NCI-H1930 (cell line): Measurements from ENCODE around the gene MYL10.

Experiments
- DNase-seq, 2 experiments: peaks; one replicate each; lab custom pipeline; 2025; lab: John Stamatoyannopoulos, UW

Gene MYL10

DNA sequence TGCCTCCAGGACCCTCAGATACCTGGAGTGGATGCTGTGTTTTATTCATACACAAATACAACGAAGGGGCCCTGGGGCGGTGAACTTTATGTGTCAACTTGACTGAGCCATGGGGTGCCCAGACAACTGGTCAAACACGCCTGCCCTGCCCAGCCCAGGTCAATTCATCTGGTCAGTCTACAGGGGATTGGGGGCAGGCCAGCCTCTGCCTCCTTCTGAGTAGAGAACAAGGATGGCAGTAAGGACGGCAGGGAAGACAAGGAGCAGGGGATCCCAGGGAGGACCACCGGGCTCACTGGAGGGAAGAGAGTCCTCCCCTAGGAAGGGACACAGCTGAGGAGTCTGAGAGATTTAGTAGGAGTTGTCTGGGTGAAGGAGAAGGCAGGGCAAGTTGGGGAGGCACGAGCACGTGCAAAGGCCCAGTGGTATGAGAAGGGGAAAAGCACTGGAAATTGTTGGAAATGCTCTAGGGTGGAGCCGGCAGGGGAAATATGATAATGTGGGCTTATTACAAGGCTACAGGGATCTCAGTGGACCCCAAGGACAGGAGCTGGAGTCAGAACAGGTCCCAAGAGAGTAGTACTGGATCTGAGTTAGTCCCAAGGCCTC, 63.4 kb downstream of the MYL10 start:
- DNase-seq = no peak

DNA sequence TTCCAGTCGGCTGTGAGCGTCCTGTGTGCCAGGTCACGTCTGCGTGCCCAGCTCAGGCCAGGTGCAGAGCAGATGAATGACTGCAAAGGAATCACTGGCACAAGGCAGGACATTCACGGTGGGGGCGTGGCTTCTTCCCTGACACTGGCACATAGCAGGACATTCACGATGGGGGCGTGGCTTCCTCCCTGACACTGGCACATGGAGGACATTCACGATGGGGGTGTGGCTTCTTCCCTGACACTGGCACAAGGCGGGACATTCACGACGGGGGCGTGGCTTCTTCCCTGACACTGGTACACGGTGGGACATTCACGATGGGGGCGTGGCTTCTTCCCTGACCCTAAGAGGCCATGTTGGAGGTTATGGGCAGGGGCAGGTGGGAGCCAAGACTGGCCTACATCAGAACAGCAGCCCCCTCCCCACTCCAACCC, 64.3 kb downstream of the MYL10 start:
- DNase-seq = peak in 1 of 2 experiments; percentile 41

DNA sequence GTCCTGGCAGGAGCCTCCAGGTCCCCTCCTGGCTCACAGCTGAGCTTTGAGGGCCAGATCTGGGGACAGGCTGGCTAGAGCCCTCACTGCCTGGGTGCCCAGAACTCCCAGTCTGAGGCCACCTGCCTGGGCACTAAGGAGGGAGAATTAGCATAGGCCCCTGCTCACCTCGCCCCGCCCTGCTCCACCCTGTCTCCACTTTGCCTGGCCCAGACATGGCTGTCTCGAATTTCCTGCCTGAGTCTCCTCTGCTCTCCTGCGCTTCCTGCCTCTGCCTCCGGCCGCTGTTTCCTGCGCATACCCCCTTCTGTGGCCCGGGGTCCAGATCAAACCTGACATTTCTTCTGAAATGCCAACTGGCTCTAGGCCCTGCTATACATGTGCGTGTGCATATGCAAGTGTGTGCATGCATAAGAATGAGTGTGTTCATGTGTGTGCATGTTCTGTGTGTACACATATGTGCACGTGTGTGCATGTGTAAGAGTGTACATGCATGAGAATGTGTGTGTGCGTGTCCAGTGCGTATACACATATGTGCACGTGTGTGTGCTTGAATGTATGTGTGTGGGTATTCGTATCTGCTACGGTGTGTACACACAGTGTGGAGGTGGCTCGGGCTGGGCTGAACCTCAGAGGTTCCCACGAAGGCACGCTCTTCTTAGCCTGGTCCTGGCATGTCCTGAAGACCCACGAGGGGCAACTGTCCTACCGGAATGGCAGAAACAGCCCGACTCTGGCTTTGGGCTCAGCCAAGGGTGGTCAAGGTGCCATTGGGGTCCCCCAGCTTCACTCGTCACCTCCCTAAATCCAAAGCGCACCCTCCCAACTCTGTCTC, 64.9 kb downstream of the MYL10 start:
- DNase-seq = no peak
